Epithelial cell of proximal tubule (primary cell): ENCODE results near the gene USP7. TPM values are rescaled to one million over a fixed set of nuclear protein-coding genes. Genes with fewer than 3 reads are reported as not detected.
"Not testable (repeated sequence)": the region's sequence is repeated elsewhere in the genome, so short reads cannot be mapped to it uniquely, and the experiment has no call there.

Source experiments
- DNase-seq: peaks from one replicate; pipeline ENCODE4 v3.0.0-alpha.2; 2011; ENCODE audit warnings: low read depth
- H3K4me3 ChIP-seq: 2 replicates; pipeline ENCODE4 v1.5.1; 2011; ENCODE audit warnings: low read depth, mild to moderate bottlenecking, low read length
- total RNA-seq: library from RNA; depleted of rRNA; stranded (reverse); fragments of >200 nt; gene quantifications from 2 replicates; pipeline ENCODE4 v1.2.3, GENCODE V29; 2015
- TF ChIP-seq, protein P1 (sequence below): conservative IDR thresholded peaks from 2 replicates; pipeline ENCODE4 v1.5.1; 2012; ENCODE audit warnings: low read depth, mild to moderate bottlenecking, low read length

Gene USP7
- total RNA-seq, 1 donor from 2014 or later, result 91.4 TPM

- no peak overlapping the region for H3K4me3 ChIP-seq
- no peak for DNase-seq
- TF ChIP-seq, protein P1, sequence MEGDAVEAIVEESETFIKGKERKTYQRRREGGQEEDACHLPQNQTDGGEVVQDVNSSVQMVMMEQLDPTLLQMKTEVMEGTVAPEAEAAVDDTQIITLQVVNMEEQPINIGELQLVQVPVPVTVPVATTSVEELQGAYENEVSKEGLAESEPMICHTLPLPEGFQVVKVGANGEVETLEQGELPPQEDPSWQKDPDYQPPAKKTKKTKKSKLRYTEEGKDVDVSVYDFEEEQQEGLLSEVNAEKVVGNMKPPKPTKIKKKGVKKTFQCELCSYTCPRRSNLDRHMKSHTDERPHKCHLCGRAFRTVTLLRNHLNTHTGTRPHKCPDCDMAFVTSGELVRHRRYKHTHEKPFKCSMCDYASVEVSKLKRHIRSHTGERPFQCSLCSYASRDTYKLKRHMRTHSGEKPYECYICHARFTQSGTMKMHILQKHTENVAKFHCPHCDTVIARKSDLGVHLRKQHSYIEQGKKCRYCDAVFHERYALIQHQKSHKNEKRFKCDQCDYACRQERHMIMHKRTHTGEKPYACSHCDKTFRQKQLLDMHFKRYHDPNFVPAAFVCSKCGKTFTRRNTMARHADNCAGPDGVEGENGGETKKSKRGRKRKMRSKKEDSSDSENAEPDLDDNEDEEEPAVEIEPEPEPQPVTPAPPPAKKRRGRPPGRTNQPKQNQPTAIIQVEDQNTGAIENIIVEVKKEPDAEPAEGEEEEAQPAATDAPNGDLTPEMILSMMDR, result no peak
These were observed 33.2 kb upstream of the USP7 start for GRCh38 chr16:8996891-8997290.

- TF ChIP-seq, protein P1, result no peak
- no peak for DNase-seq
- no peak overlapping the region for H3K4me3 ChIP-seq
These were observed 26.7 kb upstream of the USP7 start for GRCh38 chr16:8990445-8990844.

DNA sequence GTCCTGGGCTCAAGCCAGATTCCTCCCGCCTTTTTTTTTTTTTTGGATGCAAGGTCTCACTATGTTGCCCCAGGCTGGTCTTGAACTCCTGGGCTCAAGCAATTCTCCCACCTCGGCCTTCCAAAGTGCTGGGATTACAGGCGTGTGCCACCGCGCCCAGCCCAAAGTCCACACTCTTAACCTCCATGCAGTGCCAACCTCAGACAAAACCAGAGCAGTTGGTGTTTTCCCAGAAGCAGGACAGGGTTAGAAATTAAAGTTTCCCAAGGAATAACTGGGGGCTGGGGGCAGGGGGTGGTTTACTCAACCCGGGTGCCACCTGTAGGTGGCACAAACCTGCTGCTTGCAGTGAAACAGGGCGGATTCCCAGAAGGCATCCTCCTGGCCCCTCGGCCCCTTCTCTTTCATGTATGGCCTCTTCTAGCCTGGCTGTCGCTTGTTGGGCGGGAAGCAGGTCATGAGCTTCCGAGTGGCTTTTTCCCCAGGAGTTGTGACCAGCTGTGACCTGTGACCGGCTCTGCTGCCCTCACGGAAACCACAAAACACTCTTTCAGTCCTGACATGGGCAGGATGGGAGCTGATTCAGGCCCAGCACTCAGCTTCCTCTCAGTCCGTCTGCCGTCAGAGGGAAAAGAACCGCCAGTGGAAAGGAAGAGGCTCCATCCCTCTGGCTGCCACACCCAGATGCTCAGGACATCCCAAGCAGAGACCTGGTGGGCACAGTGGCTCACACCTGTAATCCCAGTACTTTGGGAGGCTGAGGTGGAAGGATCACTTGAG lies 25.6 kb upstream of the USP7 start:
- H3K4me3 ChIP-seq, result no peak overlapping the region
- DNase-seq, result no peak
- TF ChIP-seq, protein P1, result no peak

DNA sequence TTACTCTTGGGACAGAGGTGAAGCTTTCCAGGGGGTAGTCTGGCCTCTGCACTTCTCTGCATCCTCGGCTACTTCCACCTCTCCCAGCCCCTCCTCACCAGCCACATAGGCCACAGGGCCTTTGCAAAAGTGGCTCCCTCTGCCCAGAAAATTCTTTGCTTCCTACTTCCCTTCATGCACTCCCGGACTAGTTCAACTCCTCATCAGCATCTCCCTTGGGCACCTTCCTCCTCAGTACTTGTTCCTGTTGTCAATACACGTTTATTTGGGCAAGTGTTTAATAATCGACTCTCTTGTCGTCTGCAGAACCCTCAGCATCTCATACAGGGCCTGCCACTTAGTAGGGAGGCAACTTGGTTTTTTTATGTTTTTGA lies 23.1 kb upstream of the USP7 start:
- no peak for DNase-seq
- TF ChIP-seq, protein P1, result no peak
- no peak overlapping the region for H3K4me3 ChIP-seq

DNA sequence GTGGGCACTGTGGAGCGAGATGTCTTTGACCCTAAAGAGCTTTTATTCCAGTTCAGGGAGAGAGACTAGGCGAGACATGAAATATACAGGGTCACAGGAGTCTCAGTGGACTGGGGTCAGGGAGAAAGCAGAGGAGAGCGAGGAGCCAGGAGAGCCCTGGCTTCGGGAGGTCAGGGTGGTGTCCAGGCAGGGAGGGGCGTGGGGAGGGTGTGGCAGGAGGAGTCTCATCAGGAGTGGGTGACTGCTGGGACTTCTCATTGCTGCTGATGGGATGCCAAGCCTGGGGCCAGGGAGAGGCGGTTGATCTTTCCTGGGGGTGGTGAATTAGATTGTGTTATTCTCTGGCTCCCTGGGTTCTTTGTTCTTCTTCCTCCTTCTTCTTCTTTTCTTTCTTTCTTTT lies 22.4 kb upstream of the USP7 start:
- H3K4me3 ChIP-seq, result no peak overlapping the region

DNA sequence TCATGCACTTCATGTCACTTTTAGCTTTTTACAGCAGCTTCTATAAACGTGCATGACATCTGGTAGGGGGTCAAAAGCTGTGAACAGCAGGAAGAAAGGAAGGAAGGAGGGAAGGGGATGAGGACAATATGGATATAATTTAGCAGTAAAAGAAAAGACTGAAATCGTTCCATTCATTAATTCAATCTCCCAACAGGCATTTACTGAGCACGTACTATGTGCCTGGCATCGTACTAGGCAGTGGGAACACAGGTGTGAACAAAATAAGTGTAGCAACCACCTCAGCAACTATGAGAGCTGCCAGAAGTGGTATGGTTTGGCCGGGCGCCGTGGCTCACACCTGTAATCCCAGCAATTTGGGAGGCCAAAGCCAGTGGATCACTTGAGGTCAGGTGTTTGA lies 19.1 kb upstream of the USP7 start:
- H3K4me3 ChIP-seq, result no peak overlapping the region
- TF ChIP-seq, protein P1, result no peak
- no peak for DNase-seq

More for the DNA sequence above, 22.4 kb upstream of the USP7 start:
- TF ChIP-seq, protein P1, result no peak
- no peak for DNase-seq

GRCh38 chr16:8981901-8982300 lies 18.2 kb upstream of the USP7 start:
- DNase-seq, H3K4me3 ChIP-seq: not testable (repeated sequence)

DNA sequence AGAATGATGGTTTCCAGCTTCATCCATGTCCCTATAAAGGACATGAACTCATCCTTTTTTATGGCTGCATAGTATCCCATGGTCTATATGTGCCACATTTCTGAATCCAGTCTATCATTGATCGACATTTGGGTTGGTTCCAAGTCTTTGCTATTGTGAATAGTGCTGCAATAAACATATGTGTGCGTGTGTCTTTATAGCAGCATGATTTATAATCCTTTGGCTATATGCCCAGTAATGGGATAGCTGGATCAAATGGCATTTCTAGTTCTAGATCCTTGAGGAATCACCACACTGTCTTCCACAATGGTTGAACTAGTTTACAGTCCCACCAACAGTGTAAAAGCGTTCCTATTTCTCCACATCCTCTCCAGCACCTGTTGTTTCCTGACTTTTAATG lies 12.5 kb upstream of the USP7 start:
- DNase-seq, result not testable (repeated sequence)

More for the DNA sequence above, 12.5 kb upstream of the USP7 start:
- H3K4me3 ChIP-seq, result not testable (repeated sequence)
